Activated CD8-positive, alpha-beta memory T cell treated with anti-CD3 and anti-CD28 coated beads, Interleukin-2, amount 50 U/mL, for 48 hours (primary cell): ENCODE measurements around the gene CLDN2.

ENCODE experiments used
- DNase-seq: peaks from one replicate; pipeline ENCODE4 v3.0.0-alpha.2; 2020

The CLDN2 gene

GRCh38 chrX:106927023-106927422 lies 6.8 kb downstream of the CLDN2 start:
- DNase-seq: no peak

GRCh38 chrX:106927700-106928099 lies 7.5 kb downstream of the CLDN2 start:
- no peak for DNase-seq

GRCh38 chrX:106928227-106928626 lies 8.0 kb downstream of the CLDN2 start:
- DNase-seq: no peak

GRCh38 chrX:106931831-106932491 lies 11.8 kb downstream of the CLDN2 start:
- DNase-seq: no peak

- no peak for DNase-seq
Observed at GRCh38 chrX:106932492-106932923, 12.3 kb downstream of the CLDN2 start.

- DNase-seq: no peak
Observed at GRCh38 chrX:106932960-106933537, 12.8 kb downstream of the CLDN2 start.

- DNase-seq: no peak
Observed at GRCh38 chrX:106933538-106933961, 13.3 kb downstream of the CLDN2 start.

- DNase-seq: no peak
Observed at GRCh38 chrX:106935175-106935574, 15.0 kb downstream of the CLDN2 start.

GRCh38 chrX:106936246-106936645 lies 16.0 kb downstream of the CLDN2 start:
- no peak for DNase-seq

GRCh38 chrX:106939566-106939965 lies 19.4 kb downstream of the CLDN2 start:
- DNase-seq: no peak

- DNase-seq: no peak
Observed at GRCh38 chrX:106940068-106940467, 19.9 kb downstream of the CLDN2 start.

GRCh38 chrX:106946464-106946863 lies 26.3 kb downstream of the CLDN2 start:
- DNase-seq: no peak

GRCh38 chrX:106948641-106949040 lies 28.4 kb downstream of the CLDN2 start:
- DNase-seq: no peak

GRCh38 chrX:106949366-106949765 lies 29.2 kb downstream of the CLDN2 start:
- DNase-seq: no peak

- no peak for DNase-seq
Observed at GRCh38 chrX:106950381-106950780, 30.2 kb downstream of the CLDN2 start.

GRCh38 chrX:106951230-106951629 lies 31.0 kb downstream of the CLDN2 start:
- no peak for DNase-seq

GRCh38 chrX:106952089-106952488 lies 31.9 kb downstream of the CLDN2 start:
- no peak for DNase-seq

GRCh38 chrX:106952538-106952937 lies 32.3 kb downstream of the CLDN2 start:
- DNase-seq: no peak

GRCh38 chrX:106952988-106953387 lies 32.8 kb downstream of the CLDN2 start:
- DNase-seq: no peak

GRCh38 chrX:106954041-106954440 lies 33.8 kb downstream of the CLDN2 start:
- no peak for DNase-seq

GRCh38 chrX:106955004-106955772 lies 35.0 kb downstream of the CLDN2 start:
- no peak for DNase-seq

- no peak for DNase-seq
Observed at GRCh38 chrX:106957856-106958255, 37.7 kb downstream of the CLDN2 start.

- no peak for DNase-seq
Observed at GRCh38 chrX:106959901-106960300, 39.7 kb downstream of the CLDN2 start.

- DNase-seq: no peak
Observed at GRCh38 chrX:106963111-106963510, 42.9 kb downstream of the CLDN2 start.
